Activated naive CD8-positive, alpha-beta T cell treated with anti-CD3 and anti-CD28 coated beads, Interleukin-2, amount 50 U/mL, for 16 hours (primary cell): Measurements from ENCODE around the gene PTBP1.
"Not testable (repeated sequence)": the region's sequence is repeated elsewhere in the genome, so short reads cannot be mapped to it uniquely, and the experiment has no call there.

Experiments used
- DNase-seq: peaks from one replicate; pipeline ENCODE4 v3.0.0-alpha.2; 2020; ENCODE audit warnings: low read depth, low spot score

The PTBP1 gene

GRCh38 chr19:827710-828321, 30.6 kb downstream of the PTBP1 start, which contains the start of gene AZU1:
TSS of gene AZU1 (plus strand) at chr19:827837. CDS start at chr19:827847, 10 bp downstream.
- DNase-seq: no peak

- no peak for DNase-seq
These were observed 32.0 kb downstream of the PTBP1 start for GRCh38 chr19:829129-829758.

GRCh38 chr19:831407-832369, 34.4 kb downstream of the PTBP1 start:
- DNase-seq: no peak

GRCh38 chr19:834216-834615, 37.0 kb downstream of the PTBP1 start:
- no peak for DNase-seq

GRCh38 chr19:835210-835810, 38.1 kb downstream of the PTBP1 start:
- no peak for DNase-seq

GRCh38 chr19:840519-841206, 43.4 kb downstream of the PTBP1 start, which contains the start of gene PRTN3:
TSS of gene PRTN3 (plus strand) at chr19:840999. CDS start at chr19:841009, 10 bp downstream.
- DNase-seq: no peak

- DNase-seq: not testable (repeated sequence)
These were observed 45.5 kb downstream of the PTBP1 start for GRCh38 chr19:842802-843179.

- no peak for DNase-seq
These were observed 46.1 kb downstream of the PTBP1 start for GRCh38 chr19:843180-843835.

GRCh38 chr19:843836-844545, 46.7 kb downstream of the PTBP1 start:
- DNase-seq: no peak

GRCh38 chr19:844546-844971, 47.3 kb downstream of the PTBP1 start:
- no peak for DNase-seq

GRCh38 chr19:845707-846521, 48.7 kb downstream of the PTBP1 start:
- no peak for DNase-seq

GRCh38 chr19:848386-848921, 51.2 kb downstream of the PTBP1 start:
- DNase-seq: no peak

GRCh38 chr19:849195-849594, 51.9 kb downstream of the PTBP1 start:
- not testable (repeated sequence) for DNase-seq

- no peak for DNase-seq
These were observed 53.1 kb downstream of the PTBP1 start for GRCh38 chr19:850221-850978.

GRCh38 chr19:850979-851335, 53.7 kb downstream of the PTBP1 start:
- DNase-seq: no peak

GRCh38 chr19:852136-853013, 55.1 kb downstream of the PTBP1 start, which contains the start of gene ELANE:
TSS of gene ELANE (plus strand) at chr19:852303. CDS start at chr19:852329, 26 bp downstream.
- no peak for DNase-seq

GRCh38 chr19:853014-853585, 55.8 kb downstream of the PTBP1 start:
- no peak for DNase-seq
